ENCODE measurements around the gene ANKAR.

DNA sequence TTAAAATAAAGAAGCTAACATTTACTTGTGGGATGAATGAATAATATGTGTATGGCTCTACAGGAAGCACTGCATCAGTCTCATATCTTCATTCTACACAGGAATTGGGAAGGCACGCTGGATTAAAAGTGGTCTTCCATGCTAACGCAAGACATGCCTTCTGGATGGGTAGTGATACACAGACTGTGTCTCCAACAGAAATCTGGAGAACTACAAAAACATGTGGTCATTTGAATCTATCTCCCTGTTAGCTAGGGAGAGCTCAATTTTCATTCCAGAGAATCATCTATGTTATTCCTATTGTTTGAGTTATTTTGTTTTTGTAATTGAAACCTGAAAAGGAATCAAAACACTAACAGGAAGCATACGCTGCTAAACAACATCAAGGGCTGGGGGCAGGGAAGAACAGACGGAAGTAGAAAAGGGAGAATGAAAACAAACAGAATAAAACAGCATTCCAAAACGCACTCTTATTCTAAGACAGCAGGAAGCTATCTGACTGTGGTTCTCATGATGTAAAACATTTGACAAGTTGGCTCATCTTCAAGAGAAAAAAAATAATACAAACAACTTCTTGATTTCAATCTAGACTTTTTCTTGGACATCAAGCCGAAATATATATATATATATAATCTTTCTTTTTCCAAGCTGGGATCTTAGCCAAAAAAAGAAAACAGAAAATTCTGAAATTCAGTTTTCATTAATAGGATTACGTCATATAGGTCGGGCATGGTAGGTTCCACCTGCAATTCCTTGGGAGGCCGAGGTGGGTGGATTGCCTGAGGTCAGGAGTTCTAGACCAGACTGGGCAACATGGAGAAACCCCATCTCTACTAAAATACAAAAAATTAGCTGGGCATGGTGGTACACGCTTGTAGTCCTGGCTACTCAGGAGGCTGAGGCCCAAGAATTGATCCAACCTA lies 44.7 kb upstream of the ANKAR start:
- TF ChIP-seq POLR2AphosphoS5 (IDR thresholded peaks at IDR 0.05; ENCODE audit: low read depth, low read length) = no peak
- TF ChIP-seq POLR2A (IDR thresholded peaks at IDR 0.05; ENCODE audit: low read depth, low read length) = no peak
- no peak for TF ChIP-seq TAF1 (IDR thresholded peaks at IDR 0.05; ENCODE audit: borderline replicate concordance, low read depth, low read length)
